Stimulated activated CD4-positive, alpha-beta T cell treated with anti-CD3 and anti-CD28 coated beads, TNF-alpha, amount 100 ng/mL, for 24 hours (primary cell): ENCODE measurements around the gene SPATA2L.
A peak's percentile ranks its signal among the peaks of the same experiment; 100 is the strongest.
"Not testable (repeated sequence)": the region's sequence is repeated elsewhere in the genome, so short reads cannot be mapped to it uniquely, and the experiment has no call there.

Experiments used
- DNase-seq, 3 experiments: peaks; one replicate each; pipeline ENCODE4 v3.0.0-alpha.2; 2020; ENCODE audit warnings: low read depth in 3 of 3

SPATA2L gene

DNA sequence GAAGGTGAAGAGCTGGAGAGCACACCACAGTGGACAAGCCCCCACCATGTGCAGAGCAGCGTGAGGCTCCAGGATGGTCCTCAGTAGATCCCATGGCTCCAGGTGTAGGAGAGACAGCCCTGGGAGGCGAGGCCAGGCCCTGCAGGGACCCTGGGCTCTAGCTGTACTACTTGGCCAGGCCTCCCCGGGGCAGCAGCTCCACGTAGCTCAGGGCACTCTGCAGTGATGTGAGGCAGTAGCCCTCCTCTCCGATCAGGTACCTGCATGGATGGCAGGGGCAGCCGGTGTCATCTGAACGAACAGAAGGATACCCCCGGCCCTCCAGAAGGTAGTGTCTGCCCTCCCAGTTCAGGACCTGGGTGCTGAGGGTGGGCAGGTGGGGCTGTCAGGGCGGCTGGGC, 6.2 kb upstream of the SPATA2L start:
- DNase-seq, result no peak

DNA sequence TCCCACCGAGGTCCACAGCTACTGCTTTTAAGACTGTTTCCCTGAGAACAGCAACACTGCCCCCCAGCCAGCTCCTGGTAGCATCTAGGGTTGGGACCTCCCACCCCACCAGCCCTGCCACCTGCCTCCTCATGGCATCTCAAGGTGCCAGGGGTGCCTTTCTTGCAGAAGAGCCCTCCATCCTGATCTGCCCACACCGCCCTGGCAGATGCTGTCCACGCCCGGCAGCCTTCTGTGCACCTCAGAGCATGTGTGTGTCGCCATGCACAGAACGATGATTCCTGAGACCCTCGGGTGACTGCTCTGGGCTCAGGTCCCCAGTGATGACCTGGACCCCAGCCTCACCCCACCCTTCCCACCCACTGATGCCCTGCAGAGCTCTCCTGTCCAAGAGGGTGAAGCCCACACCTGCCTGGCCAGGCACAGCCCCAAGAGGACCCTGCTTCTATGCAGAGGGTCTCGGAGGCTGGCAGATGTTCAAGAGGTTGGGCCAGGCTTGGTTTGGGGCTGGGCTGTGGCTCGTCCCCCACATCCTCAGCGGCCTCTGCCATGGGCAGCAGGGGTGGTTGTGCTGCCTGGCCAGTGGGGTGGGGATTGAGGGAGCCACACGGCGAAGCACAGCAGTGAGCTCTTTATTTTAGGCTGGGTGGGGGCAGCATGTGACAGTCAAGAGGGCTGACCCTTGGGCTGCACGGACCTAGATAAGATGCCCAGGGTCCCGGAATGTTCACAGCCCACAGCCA, 5.2 kb upstream of the SPATA2L start:
- DNase-seq, result no peak

DNA sequence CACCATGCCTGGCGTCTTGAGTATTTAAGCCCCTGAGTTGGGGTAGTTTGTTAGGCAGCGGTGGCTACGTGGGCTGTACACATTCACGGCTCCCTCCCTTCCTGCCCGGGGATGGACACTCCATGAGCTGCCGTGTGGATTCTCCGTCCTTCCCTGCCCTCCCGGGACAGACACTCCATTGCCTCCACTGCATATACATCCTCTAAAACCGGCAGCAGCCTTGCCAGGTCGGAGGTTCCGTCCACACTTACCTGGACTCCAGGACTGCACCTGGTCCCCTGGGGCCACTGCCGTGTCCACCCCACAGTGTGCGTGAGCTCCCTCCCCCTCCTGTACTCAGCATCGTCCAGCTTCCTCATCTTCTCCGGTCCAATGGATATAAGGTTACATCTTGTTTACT, 3.5 kb upstream of the SPATA2L start:
- no peak for DNase-seq

DNA sequence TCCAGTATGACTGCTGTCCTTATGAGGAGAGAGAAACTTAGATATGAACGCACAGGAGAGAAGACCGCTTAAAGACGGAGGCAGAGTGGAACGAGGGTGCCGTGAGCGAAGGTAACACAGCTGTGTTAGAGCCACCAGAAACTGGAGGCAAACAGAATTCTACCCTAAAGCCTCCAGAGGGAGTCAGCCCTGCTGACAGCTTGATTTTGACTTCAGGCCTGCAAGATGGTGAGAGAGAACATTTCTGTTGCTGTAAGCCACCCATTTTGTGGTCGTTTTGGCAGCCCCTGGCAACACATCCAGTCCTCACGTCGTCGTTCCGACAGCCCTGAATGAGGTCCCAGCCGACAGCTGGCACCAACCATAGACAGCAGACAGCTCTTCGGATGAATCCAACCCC, 2.8 kb upstream of the SPATA2L start:
- DNase-seq, result no peak

DNA sequence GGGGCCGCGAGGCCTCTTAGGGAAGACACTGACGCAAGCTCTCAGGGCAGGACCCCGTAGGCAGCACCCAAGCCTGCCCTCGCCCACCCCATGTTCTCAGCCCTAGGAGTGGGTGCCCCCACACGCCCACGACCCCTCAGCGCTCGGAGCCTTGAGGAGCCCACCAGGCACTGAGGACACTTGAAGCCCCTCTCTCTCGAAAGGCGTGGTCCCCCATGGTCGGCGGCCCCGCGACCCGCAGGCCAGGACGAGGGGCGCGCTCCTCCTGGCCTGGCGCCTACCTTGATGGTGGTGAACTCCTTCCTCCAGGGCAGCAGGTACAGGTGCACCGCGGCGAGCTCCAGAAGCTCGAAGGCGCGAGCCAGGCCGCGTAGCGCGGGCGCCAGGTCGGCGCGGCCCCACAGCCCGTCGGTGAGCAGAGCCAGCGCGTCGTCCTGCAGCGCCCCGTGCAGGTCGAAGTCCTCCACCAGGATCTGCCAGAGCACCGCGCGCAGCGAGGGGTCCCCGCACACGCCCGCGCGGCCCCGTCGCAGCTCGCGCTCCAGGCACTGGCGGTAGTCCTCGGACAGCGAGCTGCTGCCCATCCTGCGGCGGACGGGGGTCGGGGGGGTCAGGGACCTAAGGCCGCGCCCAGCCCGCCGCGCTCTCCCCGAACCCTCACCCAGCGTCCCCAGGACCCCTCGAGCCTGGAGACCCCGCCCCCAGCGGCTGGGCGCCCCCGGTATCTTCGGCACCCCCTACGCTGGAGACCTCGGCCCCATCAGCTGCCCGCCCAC, 668 bp downstream of the SPATA2L start:
- DNase-seq, result no peak

DNA sequence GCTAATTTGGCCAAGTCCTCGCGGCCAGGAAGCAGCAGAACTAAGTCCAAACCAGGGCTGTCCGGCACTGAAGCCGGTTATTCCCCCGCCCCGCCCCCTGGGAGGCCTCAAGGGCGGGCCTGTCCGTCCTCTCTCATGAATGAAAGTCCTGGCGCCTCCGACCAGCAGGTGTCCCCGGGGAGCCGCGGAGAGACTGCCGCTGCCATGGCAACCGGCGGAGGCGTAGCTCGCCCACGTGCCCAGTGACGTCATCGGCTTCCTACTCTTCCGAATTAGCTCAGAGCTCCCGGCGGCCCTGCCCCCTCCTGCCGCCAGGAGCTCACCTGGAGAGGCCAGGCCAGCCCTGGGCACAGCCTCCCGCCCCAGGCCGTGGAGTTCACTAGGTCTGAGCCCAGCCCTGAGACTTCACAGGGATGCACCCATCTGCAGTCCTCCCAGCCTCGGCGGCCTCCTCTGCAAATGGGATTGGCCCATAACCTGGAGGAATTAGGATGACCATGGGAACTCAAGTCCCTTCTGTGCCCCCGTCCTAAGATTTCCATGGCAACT, 1.3 kb downstream of the SPATA2L start:
- peak; percentile 95 to 98 (median 95) for DNase-seq

DNA sequence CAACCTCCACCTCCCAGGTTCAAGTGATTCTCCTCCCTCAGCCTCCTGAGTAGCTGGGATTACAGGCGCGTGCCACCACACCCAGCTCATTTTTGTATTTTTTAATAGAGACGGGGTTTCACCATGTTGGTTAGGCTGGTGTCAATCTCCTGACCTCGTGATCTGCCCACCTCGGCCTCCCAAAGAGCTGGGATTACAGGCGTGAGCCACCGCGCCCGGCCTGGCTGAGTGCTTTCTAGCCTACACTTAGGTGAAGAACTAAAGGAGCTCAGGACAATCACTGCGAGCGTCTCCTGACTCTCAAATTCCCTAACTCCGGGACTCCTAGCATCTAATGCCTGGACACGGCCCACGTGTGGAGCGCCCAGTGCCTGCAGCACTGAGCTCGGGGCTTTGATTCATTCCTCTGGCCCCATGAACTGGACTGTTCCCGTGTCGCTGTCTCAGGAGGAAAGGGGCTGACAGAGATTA, 1.8 kb downstream of the SPATA2L start:
- DNase-seq, result not testable (repeated sequence)

DNA sequence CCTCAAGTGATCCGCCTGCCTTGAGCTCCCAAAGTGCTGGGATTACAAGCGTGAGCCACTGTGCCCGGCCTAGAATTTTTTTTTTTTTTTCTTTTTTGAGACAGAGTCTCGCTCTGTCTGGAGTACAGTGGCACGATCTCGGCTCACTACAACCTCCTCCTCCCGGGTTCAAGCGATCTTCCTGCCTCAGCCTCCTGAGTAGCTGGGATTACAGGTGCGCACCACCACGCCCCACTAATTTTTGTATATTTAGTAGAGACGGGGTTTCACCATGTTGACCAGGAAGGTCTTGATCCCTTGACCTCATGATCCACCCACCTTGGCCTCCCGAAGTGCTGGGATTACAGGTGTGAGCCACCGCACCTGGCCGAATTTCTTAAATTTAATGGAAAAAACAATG, 2.8 kb downstream of the SPATA2L start:
- not testable (repeated sequence) for DNase-seq

DNA sequence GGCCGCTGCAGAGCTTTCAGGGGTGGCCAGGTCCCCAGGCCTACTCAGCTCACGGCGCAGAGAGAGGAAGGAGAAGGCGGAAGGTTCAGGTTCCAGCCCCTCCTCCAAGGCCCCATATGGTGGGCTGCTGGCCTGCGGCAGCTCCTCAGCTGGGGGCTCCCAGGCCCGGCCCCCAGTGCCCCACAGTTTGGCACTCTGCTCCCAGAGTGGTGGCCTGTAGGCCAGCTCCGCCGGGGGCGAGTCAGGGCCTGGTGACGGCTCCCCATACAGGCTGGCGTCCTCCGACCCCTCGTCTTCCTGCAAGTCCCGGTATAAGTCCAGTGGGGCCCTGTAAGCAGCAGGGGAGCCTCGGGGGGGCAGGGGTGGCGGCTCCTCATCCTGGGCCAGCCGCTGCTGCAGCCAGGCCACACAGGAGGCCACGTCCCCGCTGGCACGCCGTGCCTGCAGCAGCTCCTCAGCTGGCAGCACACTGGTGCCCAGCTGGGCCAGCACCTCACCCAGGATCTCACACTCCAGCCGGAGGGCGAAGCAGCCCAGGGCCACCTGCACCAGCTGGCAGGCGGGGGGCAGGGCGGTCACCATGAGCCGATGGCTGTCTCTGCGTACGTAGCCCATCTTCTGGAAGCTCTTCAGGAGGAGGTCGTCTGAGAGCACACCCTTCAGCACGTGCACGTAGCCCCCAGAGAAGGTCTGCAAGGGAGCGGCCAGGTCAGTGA, 3.7 kb downstream of the SPATA2L start:
- DNase-seq, result no peak

DNA sequence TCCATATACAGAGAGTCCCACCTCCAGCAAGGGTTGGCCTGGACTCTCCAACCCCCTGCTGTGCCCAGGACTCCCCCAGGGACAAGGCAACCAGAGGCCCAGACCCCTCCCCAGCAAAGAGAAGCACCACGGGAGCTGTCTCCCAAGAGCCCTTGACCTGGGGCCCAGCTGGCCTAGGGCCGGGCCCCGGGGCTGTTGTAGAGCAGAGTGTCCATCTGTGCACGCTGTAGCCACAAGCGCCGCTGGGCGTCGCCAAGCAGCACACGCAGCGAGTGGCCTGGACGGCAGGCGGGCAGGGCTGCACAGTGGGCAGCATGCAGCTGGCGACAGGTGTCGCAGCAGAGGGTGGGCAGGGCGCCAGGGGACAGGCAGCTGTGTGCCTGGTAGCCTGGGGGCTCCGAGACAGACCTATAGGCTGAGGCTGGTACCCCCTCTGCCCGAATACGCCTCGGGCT, 4.3 kb downstream of the SPATA2L start:
- DNase-seq, result no peak

DNA sequence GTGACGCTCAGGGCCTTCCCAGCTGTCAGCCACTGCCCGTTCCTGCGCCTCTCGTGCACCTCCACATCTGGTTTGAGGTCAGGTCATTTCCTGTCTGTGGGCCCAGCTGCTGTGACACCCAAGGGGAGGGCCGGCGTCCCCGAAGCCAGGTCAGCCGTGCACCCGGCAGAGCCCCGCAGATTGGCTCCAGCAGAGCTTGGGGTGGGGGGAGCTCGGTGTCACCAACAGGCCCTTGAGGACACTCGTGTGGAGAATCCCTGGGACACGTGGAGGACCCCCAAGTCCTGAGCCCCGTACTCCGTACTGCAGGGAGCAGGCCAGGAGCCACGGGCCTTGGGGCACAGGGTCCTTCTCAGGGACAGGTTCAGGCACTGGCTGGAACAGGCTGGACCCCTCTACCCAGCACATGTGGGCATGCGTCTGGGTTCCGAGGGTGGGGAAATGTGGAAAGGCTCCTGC, 4.8 kb downstream of the SPATA2L start:
- DNase-seq, result no peak

DNA sequence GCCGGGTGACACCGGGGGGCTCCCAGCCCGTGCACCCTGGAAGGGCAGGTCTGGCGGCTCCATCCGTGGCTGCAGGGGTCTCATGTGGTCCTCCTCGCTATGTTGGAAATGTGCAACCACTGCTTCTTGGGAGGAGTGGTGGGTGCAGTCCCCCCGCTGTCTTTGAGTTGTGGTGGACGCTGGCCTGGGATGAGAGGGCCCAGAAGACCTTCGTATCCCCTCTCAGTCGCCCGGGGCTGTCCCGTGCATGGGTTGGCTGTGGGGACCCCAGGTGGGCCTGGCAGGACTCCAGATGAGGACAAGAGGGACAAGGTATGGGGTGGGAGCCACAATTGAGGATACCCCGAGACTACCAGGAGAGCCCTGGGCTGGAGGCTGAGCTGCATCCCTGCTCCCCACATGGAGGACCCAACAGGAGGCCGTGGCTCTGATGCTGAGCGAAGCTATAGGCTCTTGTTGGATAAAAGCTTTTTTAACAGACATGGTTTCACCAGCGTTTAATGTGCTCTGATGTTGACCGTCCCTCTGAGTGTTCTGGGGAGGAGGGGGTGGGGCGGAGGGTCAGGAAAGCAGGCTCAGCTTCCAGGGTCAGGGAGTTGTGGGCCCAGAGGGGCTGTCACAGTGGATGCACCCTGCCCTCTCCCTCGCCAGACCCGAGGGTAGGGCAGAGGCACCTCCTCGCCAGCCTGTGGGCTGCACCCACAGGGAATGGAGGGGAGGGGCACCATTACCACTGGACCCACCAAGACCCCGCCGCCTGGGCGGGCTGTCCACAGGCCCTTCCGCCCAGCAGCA, 5.4 kb downstream of the SPATA2L start:
- no peak for DNase-seq

DNA sequence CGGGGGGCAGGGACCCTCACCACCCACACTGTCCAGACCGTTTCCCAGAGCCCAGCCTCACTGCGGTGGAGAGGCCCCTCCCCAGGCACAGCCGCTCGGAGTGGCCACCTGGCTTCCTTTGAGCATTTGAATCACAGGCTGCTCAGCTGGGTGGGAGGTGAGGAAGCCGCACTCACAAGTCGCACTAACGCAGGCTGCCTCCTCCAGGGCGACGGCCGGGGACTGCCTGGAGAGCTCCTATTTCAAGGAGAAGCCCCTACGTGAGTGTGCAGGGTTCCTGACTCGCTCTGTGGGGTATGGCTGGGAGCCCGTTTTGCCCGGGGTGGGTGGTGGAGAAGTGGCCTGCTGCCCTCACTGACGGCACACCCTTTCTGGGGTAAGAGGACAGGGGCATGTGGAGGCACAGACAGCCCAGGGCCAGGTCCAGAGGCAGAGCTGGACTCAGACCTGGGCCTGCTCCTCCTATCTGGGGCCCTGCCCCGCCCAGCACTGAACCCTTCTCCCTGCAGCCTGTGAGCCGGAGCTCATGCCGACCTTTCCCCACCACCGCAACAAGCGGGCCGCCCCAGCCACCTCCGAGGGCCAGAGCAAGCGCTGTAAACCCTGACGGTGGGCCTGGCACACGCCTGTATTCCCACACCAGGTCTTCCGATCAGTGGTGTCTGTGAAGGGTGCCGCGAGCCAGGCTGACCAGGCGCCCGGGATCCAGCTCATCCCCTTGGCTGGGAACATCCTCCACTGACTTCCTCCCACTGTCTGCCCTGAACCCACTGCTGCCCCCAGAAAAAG, 6.2 kb downstream of the SPATA2L start:
- no peak for DNase-seq

DNA sequence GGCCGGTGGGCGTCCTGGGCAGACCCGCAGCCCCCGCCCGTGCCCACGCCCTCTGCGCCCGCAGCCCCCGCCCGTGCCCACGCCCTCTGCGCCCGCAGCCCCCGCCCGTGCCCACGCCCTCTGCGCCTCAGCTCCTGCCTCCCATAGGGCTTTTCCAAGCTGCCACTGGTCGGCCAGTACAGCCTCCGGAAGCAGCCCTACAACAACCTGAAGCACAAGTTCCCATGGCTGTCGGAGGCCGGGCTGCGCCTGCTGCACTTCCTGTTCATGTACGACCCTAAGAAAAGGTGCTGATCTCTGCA, 6.8 kb downstream of the SPATA2L start:
- not testable (repeated sequence) for DNase-seq

DNA sequence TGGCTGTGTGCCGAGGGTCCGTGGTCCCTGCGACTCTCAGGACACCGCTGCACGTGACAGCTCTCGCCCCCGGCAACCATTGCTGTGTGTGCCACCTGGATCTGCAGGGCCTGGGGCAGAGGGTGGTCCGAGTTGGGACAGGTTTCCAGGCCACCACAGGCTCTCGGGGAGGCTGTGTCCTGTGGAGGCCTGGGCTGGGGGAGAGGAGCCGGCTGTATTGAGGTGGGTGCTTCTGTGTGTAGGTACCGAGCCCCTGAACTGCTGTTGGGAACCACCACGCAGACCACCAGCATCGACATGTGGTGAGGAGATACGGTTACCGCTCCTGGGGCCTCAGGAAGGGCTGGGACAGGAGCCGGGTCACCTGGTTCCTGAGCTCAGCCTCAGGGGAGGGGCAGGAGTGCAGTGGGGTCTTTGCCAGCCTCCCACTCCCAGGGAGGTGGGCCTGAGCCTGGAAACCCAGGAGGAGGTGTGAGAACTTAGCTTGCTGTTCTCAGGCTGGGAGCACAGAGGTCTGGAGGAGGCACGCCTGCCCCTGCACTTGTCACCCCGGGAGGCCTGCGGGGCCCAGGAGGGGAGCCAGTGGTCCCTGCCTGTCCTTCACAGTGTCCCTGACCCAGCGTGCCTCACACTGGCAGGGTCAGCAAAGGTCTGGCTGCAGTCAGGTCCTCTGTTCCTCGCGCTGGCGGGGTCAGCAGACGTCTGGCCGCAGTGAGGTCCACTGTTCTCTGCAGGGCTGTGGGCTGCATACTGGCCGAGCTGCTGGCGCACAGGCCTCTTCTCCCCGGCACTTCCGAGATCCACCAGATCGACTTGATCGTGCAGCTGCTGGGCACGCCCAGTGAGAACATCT, 7.3 kb downstream of the SPATA2L start:
- DNase-seq, result no peak

DNA sequence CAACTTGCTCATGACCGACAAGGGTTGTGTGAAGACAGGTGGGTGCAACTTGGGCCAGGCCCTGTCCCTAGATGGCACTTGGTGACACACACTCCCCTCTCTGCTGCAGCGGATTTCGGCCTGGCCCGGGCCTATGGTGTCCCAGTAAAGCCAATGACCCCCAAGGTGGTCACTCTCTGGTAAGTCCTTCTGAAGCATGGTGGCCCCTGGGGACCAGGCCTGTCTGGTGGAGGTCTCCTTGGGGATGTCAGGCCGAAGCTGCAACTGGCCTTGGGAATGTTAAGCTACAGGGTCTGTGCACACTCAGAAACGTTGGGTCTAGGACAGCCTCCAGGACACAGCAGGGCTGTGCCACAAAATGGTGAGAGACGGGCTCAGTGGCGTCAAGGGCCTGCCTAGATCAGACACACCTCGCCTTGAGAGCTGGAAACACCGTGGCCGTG, 8.2 kb downstream of the SPATA2L start:
- DNase-seq, result no peak

DNA sequence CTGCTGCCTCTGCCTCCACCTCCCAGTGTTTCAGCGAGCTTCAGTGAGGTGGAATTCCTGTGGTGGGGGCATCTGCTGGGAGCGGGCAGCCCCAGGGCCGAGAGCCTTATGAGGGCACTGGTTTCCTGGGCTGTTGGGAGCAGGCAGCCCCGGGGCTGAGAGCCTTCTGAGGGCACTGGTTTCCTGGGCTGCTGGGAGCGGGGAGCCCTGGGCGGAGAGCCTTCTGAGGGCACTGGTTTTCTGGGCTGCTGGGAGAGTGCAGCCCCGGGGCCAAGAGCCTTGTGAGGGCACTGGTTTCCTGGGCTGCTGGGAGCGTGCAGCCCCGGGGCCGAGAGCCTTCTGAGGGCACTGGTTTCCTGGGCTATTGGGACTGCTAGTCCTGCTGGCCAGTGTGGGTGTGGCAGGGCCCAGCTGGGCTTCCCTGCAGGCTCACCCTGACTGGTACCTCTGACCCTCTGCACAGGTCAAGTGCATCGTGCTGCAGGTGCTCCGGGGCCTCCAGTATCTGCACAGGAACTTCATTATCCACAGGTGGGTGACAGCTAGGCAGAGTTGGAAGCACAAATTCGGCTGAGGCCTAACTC, 9.4 kb downstream of the SPATA2L start:
- no peak for DNase-seq

DNA sequence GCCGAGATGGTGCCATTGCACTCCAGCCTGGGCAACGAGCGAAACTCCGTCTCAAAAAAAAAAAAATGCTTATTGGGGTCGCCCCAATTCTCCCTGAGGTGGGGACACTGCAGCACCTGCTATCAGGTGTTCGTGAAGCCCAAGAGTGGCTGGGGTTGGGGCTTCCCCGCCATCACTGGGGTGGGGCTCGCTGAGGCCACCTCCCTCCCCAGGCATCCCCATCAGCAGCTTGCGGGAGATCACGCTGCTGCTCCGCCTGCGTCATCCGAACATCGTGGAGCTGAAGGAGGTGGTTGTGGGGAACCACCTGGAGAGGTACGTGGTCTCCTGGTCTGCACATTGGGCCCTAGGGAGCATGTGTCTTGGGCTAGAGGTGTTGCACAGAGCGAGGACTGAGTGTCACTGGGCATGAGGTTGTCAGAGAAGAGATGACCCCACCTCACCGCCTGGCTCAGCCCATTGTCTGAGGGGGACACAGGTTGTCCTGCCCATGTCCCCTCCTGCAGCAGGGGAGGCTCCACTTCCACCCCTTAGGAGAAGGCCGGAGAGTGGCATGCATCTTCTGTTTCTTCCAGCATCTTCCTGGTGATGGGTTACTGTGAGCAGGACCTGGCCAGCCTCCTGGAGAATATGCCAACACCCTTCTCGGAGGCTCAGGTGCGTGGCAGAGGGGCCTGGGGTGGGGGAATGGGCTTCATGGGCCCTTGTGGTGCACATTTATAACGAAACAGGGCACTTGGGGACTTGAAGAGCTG, 10.1 kb downstream of the SPATA2L start:
- DNase-seq, result no peak
